Loucy (cell line): ENCODE data around the gene TCEANC2.

Experiments
- CTCF ChIP-seq: fragments of 200-600 bp; sonication (generic); conservative IDR thresholded peaks from 2 replicates; pipeline ENCODE4 v1.5.1; 2014; ENCODE audit warnings: mild to moderate bottlenecking, antibody characterized with exemption, low read length
- EZH2phosphoT487 ChIP-seq: fragments of 200-600 bp; IDR thresholded peaks from 2 replicates; pipeline ENCODE4 v1.6.1; 2018; ENCODE audit warnings: antibody characterized with exemption, mild to moderate bottlenecking, moderate library complexity, borderline replicate concordance

GRCh38 chr1:54152696-54153095, 99.3 kb downstream of the TCEANC2 start, which contains the start of gene CDCP2:
- TF ChIP-seq CTCF (no peak), EZH2phosphoT487 (no peak)
